Measurements from ENCODE around the gene PNMT.
"Not testable (repeated sequence)": the region's sequence is repeated elsewhere in the genome, so short reads cannot be mapped to it uniquely, and the experiment has no call there.

Gene PNMT

DNA sequence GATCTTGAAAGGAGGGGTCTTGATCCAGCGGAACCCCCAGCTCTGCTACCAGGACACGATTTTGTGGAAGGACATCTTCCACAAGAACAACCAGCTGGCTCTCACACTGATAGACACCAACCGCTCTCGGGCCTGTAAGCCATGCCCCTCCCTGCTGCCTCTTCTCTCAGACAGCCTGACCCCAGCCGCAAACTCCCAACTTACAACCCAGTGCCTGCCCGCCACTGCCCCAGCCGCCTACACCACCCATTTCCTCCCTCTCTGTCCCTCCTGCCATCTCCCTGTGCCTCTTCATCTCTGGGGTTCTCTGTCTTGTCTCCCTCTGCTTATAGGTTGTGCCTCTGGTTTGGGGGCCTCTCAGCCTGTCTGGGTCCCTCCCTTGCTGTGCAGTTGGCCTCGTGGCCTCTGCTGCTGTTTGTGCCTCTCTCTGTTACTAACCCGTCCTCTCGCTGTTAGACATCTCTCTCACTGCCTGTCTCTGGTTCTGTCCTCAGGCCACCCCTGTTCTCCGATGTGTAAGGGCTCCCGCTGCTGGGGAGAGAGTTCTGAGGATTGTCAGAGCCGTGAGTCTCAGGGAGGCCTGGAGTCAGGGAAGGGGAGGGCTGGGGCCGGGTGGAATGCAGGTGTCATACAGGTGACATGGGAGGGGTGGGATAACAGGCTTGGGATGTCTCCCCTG, 41.2 kb downstream of the PNMT start:
- DNase-seq, result no peak

DNA sequence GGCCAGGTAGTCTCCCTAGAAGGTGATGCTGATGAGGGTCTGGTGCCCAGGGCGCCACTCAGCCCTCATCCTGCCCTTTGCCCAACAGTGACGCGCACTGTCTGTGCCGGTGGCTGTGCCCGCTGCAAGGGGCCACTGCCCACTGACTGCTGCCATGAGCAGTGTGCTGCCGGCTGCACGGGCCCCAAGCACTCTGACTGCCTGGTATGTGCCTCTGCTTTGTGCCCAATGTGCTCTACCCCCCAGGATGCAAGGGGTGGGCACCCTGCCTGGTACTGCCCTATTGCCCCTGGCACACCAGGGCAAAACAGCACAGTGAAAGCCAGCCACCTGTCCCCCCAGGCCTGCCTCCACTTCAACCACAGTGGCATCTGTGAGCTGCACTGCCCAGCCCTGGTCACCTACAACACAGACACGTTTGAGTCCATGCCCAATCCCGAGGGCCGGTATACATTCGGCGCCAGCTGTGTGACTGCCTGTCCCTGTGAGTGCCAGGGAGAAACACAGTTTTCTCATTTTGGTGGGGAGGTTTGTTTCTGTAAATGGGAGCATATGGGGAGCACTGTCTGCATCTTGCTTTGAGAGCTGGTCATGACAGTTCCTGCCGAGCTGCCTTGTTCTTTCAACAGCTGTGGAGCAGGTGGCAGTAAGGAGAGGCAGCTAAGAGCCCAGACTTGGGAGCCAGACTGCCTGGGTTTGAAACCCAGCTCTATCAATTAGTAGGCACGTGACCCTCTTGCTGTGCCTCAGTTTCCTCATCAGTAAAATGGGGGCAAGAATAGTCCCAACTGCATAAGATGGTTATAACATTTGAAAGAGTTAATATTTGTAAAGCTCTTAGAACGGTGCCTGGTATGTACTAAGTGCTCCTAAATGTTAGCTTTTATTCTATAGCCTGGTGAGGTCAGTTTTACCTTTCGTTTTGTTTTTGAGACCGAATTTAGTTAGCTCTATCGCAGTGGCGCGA, 42.0 kb downstream of the PNMT start:
- DNase-seq, result no peak

DNA sequence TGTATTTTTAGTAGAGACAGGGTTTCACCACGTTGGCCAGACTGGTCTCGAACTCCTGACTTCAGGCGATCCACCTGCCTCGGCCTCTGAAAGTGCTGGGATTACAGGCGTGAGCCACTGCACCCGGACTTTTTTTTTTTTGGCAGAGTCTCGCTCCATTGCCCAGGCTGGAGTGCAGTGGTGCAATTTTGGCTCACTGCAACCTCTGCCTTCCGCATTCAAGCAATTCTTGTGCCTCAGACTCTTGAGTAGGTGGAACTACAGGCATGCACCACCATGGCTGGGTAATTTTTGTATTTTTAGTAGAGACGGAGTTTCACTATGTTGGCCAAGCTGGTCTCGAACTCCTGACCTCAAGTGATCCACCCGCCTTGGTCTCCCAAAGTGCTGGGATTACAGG, 42.8 kb downstream of the PNMT start:
- DNase-seq, result not testable (repeated sequence)

DNA sequence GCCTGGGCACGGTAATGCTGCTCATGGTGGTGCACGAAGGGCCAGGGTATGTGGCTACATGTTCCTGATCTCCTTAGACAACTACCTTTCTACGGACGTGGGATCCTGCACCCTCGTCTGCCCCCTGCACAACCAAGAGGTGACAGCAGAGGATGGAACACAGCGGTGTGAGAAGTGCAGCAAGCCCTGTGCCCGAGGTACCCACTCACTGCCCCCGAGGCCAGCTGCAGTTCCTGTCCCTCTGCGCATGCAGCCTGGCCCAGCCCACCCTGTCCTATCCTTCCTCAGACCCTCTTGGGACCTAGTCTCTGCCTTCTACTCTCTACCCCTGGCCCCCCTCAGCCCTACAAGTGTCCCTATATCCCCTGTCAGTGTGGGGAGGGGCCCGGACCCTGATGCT, 43.6 kb downstream of the PNMT start:
- DNase-seq, result no peak

DNA sequence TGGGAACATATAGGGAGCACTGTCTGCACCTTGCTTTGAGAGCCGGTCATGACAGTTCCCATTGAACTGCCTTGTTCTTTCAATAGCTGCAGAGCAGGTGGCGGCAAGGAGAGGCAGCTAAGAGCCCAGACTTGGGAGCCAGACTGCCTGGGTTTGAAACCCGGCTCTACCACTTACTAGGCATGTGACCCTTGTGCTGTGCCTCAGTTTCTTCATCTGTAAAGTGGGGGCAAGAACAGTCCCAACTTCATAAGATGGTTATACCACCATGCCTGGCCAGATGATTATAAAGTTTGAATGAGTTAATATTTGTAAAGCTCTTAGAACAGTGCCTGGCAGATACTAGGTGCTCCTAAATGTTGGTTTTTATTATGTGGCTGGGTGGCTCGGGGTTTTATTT, 46.0 kb downstream of the PNMT start:
- no peak for DNase-seq

DNA sequence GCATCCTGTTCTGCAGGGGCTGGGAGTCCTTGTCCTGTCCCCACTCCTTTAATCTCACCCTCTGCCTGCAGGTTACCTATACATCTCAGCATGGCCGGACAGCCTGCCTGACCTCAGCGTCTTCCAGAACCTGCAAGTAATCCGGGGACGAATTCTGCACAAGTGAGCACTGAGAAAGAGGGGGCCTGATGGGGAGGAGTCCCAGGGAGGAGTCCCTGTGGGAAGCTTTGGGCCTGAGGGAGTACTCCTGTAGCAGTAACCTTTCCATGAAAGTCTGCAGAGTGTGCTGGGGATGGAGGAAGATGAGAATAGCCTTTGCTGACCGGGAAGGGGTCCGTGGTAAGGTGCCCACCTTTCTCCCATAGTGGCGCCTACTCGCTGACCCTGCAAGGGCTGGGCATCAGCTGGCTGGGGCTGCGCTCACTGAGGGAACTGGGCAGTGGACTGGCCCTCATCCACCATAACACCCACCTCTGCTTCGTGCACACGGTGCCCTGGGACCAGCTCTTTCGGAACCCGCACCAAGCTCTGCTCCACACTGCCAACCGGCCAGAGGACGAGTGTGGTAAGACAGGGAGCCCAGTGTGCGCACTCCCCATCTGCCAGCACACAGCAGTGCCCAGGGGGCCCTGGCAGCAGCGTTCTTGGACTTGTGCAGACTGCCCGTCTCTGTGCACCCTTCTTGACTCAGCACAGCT, 47.3 kb downstream of the PNMT start:
- no peak for DNase-seq

DNA sequence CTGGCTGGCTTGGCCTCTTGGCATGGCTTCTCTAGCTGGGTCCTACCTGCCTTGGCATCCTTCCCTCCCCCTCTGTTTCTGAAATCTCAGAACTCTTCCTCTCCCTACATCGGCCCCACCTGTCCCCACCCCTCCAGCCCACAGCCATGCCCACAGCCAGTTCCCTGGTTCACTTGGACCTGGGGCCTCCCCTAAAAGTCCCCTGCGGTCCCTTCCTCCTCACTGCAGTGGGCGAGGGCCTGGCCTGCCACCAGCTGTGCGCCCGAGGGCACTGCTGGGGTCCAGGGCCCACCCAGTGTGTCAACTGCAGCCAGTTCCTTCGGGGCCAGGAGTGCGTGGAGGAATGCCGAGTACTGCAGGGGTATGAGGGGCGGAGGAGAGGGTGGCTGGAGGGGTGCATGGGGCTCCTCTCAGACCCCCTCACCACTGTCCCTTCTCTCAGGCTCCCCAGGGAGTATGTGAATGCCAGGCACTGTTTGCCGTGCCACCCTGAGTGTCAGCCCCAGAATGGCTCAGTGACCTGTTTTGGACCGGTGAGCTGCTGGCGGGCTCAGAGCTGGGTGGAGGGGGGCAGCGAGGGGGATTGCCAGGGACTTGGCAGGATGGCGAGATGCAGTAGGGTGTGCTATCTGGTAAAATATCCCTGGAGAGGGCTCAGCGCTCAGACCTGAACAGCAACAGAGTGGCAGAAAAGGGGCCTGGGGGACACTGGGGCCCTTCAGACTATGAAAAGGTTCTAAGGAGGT, 48.0 kb downstream of the PNMT start:
- DNase-seq, result no peak

DNA sequence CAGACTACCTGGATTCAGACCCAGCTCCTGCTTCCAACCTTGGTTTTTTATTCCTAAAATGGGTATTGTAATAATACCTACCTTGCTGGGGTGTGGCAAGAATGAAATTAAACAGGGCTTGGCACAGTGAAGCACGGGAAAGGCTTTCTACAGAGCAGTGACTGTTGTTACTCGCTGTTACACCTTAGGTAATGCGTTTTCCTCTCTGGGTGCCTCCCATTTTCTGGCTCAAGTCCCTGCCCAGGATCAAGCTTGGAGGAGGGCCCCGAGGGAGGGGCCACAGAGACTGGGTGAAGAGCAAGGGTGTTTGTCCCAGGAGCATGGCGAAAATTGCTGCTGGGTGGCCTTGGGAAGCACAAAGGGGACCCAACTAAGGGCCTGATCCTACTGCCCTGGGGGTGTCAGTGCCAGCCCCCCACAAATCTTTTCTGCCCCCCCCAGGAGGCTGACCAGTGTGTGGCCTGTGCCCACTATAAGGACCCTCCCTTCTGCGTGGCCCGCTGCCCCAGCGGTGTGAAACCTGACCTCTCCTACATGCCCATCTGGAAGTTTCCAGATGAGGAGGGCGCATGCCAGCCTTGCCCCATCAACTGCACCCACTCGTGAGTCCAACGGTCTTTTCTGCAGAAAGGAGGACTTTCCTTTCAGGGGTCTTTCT, 48.8 kb downstream of the PNMT start:
- no peak for DNase-seq

DNA sequence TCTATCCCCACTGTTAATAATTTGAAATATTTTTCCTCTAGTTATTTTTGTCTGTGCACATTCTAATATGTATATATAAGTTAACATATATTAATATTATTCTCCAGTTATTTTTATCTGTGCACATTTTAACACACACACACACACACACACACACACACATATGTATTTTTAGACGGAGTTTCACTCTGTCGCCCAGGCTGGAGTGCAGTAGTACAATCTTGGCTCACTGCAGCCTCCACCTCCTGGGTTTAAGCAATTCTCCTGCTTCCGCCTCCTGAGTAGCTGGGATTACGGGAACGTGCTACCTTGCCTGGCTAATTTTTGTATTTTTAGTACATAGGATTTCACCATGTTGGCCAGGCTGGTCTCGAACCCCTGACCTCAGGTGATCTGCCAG, 49.4 kb downstream of the PNMT start:
- no peak for DNase-seq

DNA sequence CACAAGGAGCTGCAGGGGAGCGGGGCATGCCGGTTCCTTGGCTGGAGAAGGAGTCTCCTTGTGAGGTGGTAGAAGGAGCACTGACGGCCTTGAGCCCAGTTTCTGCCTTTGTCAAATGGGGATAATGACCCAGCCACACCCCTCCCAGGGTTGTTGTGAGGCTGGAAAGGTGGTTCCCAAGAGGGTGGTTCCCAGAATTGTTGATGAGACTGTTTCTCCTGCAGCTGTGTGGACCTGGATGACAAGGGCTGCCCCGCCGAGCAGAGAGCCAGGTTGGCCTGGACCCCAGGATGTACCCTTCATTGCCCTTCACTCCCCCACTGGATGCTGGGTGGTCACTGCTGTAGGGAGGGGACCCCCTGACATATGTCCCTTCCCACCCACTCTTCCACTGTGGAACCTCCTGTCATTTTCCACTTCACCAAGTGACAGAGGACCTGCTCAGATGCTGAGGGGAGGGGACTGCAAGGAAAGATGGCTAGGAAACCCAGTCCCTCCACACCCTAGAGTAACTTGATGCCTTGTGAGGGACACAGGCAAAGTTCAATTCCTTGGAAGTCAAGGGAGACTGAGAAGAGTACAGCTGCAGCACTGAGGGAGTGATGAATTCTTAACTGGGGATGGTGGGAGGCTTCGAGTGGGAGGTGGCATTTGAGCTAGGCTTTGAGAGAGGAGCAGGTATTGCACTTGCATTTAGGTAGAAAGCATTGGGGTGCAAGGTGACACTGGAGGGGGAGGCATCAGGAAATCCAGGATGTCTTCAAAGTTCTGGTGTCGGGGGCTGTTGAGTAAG, 51.5 kb downstream of the PNMT start:
- no peak for DNase-seq
